Measurements from ENCODE around the gene CHMP2A.
A peak's percentile ranks its signal among the peaks of the same experiment; 100 is the strongest.
"Not testable (repeated sequence)": the region's sequence is repeated elsewhere in the genome, so short reads cannot be mapped to it uniquely, and the experiment has no call there.

CHMP2A gene

GRCh38 chr19:58544591-58545285, 10.2 kb downstream of the CHMP2A start:
- H3K27me3 Mint-ChIP-seq, result peaks cover 44% of the 10 kb centered on the region
- CTCF ChIA-PET, result interaction anchor here (1.0 to 1.7 kb wide), 2 partner anchors 31 kb away, joined by 4 to 6 read pairs; no protein-coding TSS in a partner anchor
- peak overlapping the region; percentile 97 for H3K27ac Mint-ChIP-seq
- H3K36me3 Mint-ChIP-seq, result peaks cover 37% of the 10 kb centered on the region
- H3K9me3 Mint-ChIP-seq, result no peaks in the 10 kb centered on the region
- H3K4me1 Mint-ChIP-seq, result peaks cover 42% of the 10 kb centered on the region
- peak; percentile 59 for DNase-seq
- H3K4me3 Mint-ChIP-seq, result peak overlapping the region; percentile 97

DNA sequence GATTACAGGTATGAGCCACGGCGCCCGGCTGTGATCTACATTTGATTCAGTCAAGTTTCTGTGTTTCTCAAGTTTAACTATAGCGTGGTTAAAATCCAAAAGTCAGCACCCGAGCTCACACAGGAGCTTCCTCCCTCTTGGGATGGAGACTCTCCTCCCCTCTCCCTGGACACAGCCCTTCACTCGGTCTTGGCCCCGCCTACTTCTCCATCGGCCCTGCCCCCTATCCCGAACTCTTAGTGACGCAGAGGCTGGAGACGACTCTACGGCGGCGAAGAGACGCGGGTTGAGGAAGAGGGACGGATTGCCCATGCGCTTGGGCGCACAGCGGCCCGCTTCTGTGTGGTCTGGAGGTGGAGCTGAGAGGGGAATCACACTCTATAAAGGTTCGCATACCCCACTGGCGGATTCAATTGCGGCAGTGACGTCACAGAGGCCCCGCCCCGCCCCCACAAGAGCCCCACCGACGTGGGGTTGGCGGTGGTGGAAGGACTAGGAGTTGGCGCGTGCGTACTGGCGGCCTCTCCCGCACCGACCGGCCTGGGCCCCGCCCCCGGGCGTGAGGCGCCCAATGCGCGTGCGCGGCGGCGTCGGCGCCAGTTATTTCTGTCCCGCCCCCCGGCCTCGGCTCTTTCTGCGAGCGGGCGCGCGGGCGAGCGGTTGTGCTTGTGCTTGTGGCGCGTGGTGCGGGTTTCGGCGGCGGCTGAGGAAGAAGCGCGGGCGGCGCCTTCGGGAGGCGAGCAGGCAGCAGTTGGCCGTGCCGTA, 10.9 kb downstream of the CHMP2A start, which contains the start of gene TRIM28:
Gene TRIM28, plus strand, starts transcription at position 239 of the 765 bp plus-strand sequence. CDS start 694 bp downstream, outside the sequence.
- H3K36me3 Mint-ChIP-seq, result peaks cover 34% of the 10 kb centered on the region

GRCh38 chr19:58542641-58543372, 12.1 kb downstream of the CHMP2A start:
- not testable (repeated sequence) for H3K9me3 Mint-ChIP-seq
- peak overlapping the region; percentile 31 for H3K4me3 Mint-ChIP-seq

More for the DNA sequence above, 10.9 kb downstream of the CHMP2A start, which contains the start of gene TRIM28:
- H3K27me3 Mint-ChIP-seq, result peaks cover 52% of the 10 kb centered on the region
- H3K4me3 Mint-ChIP-seq, result peak within 1 kb of the TSS; percentile 97
- CTCF ChIA-PET, result interaction anchor here (1.0 to 1.7 kb wide), 4 partner anchors 24 to 37 kb away, joined by 4 to 8 read pairs (median 5); partner anchors contain the start of gene ZBTB45
- peaks cover 48% of the 10 kb centered on the region for H3K4me1 Mint-ChIP-seq
- peak within 1 kb of the TSS; percentile 97 for H3K27ac Mint-ChIP-seq
- peak; percentile 100 for DNase-seq
- no peaks in the 10 kb centered on the region for H3K9me3 Mint-ChIP-seq

DNA sequence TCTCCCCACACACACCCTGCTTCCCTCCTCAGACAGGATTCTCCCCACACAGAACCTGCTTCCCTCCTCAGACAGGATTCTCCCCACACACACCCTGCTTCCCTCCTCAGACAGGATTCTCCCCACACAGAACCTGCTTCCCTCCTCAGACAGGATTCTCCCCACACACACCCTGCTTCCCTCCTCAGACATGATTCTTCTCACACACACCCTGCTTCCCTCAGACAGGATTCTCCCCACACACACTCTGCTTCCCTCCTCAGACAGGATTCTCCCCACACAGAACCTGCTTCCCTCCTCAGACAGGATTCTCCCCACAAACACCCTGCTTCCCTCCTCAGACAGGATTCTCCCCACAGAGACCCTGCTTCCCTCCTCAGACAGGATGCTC, 15.7 kb downstream of the CHMP2A start:
- CTCF ChIA-PET, DNase-seq, H3K27ac Mint-ChIP-seq, H3K4me3 Mint-ChIP-seq, H3K9me3 Mint-ChIP-seq, H3K36me3 Mint-ChIP-seq: not testable (repeated sequence)
- Mint-ChIP-seq H3K27me3 (peaks cover 67% of the 10 kb centered on the region), H3K4me1 (peaks cover 34% of the 10 kb centered on the region)

More at GRCh38 chr19:58542641-58543372, 12.1 kb downstream of the CHMP2A start:
- Mint-ChIP-seq H3K27ac (peak overlapping the region; percentile 33), H3K4me1 (peaks cover 53% of the 10 kb centered on the region), H3K27me3 (peaks cover 64% of the 10 kb centered on the region), H3K36me3 (peaks cover 28% of the 10 kb centered on the region)
- DNase-seq, result not testable (repeated sequence)
- CTCF ChIA-PET, result interaction anchor here (1.1 to 1.7 kb wide), 2 partner anchors 29 to 39 kb away, joined by 4 to 6 read pairs; no protein-coding TSS in a partner anchor

DNA sequence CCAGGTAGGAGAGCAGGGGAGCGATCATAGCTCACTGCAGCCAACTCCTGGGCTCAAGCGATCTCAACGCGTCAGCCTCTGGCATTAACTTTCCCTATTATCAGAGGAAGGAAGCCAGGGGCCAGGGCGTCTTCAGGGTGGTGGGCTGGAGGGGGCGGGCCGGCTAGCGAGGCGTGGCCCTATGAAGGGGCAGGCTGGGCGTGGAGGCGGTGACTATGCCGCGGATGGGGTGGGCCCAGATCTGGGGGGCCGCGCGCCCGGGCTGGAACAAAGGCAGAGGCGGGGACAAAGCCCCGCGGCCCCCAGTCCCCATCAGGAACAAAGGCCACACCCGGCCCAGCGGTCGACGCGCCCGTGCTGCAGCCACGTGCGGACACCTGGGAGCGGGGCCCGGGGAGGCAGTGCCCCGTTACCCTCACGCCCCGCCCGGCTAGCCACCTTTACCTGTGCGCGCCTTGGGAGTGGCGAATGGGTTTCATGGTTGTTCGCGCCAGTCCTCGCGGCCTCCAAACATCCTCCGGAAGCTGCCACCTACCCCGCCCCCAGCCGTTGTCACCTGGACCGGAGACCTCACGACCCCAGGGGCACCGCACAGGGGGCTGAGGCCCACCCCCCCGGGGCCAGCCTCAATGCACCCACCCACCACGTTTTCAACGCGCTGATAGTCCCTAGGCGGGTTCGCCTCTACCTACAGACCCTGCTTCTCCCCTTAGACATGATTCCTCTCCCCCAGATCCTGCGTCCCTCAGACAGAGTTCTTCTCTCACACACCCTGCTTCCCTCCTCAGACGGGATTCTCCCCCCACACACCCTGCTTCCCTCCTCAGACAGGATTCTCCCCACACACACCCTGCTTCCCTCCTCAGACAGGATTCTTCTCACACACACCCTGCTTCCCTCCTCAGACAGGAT, 16.4 kb downstream of the CHMP2A start:
- Mint-ChIP-seq H3K27ac (peak overlapping the region; percentile 24), H3K4me3 (peak overlapping the region; percentile 70), H3K27me3 (peaks cover 60% of the 10 kb centered on the region), H3K36me3 (no peaks in the 10 kb centered on the region), H3K4me1 (peaks cover 29% of the 10 kb centered on the region), H3K9me3 (no peaks in the 10 kb centered on the region)
- CTCF ChIA-PET, result no interaction called here
- DNase-seq, result peak; percentile 70

DNA sequence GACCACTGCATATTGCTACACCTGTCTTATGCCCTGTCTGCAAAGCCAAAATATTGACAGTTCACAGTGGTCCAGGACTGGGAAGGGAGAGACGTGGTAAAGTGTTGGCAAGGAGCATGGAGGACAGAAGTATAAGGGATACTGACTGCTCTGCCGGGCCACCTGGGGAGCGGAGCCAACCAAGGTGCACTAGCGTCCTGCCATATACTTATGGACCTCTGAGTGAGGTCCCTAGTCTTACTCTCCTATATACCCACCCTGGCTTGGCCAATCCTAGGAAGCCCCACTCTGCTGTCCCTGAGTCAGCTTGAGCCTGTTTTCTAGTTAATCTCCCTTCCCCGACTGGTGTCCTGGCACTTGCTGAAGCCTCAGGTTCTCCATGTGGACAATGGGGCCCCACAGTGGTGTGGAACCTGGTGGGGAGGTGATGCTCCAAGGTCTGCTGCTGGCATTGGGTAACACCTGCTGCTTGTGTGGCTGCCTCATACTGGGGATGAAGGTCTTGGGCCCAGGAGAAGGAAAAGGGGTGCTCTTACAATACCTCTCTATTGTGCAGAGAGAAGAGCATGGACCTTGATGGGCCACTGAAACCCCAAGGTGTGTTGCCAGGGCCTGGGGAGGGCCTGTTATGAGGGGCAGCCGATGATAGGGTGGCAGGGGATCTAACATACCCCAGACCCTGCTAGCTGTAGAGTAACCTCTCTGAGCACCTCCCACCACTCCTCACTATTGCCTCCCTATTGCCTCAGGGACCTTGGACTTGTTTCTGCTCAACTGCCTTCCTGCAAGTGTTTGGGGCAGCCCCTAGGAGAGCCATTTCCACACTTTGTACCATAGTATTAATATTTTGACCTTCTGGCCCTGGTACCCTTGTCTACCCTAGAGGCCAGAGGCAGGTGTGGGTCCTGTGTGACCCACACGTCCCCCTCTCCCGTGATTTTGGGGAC, 17.8 kb downstream of the CHMP2A start:
- H3K27ac Mint-ChIP-seq, result peak overlapping the region; percentile 14
- no peak for DNase-seq
- no peaks in the 10 kb centered on the region for H3K36me3 Mint-ChIP-seq
- no peak overlapping the region for H3K4me3 Mint-ChIP-seq
- peaks cover 23% of the 10 kb centered on the region for H3K4me1 Mint-ChIP-seq
- CTCF ChIA-PET, result no interaction called here
- H3K27me3 Mint-ChIP-seq, result peaks cover 54% of the 10 kb centered on the region
- no peaks in the 10 kb centered on the region for H3K9me3 Mint-ChIP-seq

DNA sequence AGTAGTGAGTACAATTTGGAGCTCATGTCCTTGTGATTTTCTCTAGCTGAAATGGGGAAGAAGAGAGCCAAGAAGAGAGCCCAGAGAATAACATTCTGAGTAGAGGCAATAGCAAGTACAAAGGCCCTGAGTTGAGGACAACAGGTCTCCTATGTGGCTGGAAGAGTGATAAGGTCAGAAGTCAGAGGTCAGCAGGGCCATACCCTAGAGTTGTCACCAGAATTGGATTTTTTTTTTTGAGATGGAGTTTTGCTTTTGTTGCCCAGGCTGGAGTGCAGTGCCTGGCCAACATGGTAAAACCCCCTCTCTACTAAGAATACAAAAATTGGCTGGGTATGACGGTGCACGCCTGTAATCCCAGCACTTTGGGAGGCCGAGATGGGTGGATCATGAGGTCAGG, 19.0 kb downstream of the CHMP2A start:
- peaks cover 53% of the 10 kb centered on the region for H3K27me3 Mint-ChIP-seq
- no peak for DNase-seq
- CTCF ChIA-PET, result interaction anchor here (0.6 kb wide), 1 partner anchor 108 kb away, joined by 4 read pairs; no protein-coding TSS in a partner anchor
- H3K4me1 Mint-ChIP-seq, result peaks cover 23% of the 10 kb centered on the region
- H3K9me3 Mint-ChIP-seq, result no peaks in the 10 kb centered on the region
- no peaks in the 10 kb centered on the region for H3K36me3 Mint-ChIP-seq
- no peak overlapping the region for H3K27ac Mint-ChIP-seq
- H3K4me3 Mint-ChIP-seq, result no peak overlapping the region

DNA sequence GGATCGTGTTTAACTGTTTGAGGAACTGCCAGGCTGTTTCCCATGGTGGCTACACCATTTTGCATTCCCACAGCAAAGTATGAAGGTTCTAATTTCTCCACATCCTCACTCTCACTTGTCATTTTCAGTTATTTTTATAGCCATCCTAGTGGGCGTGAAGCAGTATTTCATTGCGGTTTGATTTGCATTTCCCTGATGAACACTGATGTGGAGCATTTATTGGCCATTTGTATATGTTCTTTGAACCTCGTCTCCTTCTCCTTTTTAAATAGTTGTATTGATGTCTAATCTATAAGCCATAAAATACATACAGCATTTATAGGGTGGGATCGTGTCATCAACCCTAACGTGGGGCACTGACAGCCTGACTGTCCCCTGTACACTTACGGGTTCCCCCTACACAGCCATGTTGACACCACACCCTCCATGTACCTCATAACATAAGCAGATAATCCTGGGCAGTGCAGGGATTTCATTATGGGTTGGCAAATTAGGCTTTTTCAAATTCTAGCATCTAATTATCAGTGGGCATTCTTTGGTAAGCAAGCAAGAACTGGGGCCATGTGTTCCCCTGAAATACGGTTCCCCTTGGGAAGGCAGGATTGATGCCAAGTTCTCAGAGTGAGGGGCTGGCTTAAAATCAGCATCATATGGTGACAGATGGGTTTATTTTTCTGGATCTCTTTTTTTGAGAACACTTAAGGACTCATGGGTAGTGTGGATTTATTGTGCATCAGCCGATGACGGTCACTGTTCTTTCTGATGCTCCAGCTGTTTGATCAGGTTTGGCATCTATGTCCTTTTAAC, 23.7 kb downstream of the CHMP2A start:
- CTCF ChIA-PET, result interaction anchor here (1.6 kb wide), 1 partner anchor 12 kb away, joined by 6 read pairs; the partner anchor contains the start of gene ZBTB45
- peaks cover 20% of the 10 kb centered on the region for H3K27me3 Mint-ChIP-seq
- no peaks in the 10 kb centered on the region for H3K4me1 Mint-ChIP-seq
- no peak overlapping the region for H3K4me3 Mint-ChIP-seq
- H3K27ac Mint-ChIP-seq, result no peak overlapping the region
- DNase-seq, result no peak
- H3K9me3 Mint-ChIP-seq, result no peaks in the 10 kb centered on the region
- no peaks in the 10 kb centered on the region for H3K36me3 Mint-ChIP-seq

DNA sequence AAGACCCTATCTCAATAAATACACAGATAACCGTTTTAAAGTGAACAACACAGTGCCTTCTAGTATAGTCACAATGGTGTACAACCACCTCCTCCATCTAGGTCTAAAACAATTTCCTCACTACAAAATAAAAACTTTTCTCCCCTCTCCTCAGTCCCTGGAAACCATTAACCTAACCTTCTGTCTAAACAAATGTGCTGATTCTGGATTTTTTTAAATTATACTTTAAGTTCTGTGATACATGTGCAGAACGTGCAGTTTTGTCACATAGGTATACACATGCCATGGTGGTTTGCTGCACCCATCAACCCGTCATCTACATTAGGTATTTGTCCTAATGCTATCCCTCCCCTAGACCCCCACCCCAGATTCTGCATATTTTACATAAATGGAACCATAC, 25.5 kb downstream of the CHMP2A start:
- DNase-seq, result no peak
- Mint-ChIP-seq H3K27ac (no peak overlapping the region), H3K27me3 (peaks cover 20% of the 10 kb centered on the region), H3K9me3 (no peaks in the 10 kb centered on the region), H3K36me3 (no peaks in the 10 kb centered on the region), H3K4me1 (no peaks in the 10 kb centered on the region), H3K4me3 (no peak overlapping the region)
- CTCF ChIA-PET, result interaction anchor here (2.7 kb wide), 1 partner anchor 10 kb away, joined by 13 read pairs; the partner anchor contains the start of gene ZBTB45

DNA sequence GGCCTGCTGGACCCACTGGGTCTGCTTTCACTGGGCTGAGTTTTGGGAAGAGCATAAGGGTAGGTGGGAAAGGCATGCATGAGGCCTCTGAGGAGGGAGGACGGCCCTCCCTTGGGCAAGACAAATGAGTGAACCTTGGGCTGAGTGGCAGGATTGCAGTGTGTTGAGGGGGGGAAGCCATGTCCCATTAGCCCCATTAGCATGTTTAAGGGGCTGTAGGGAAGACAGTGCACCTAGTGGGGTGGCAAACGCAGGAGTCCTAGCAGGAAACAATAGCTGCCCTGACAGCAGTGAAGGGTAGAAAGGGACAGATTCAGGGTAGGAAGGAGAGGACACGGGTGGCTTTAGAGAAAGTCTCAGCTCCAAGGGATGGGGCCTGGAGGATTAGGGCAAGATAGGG, 32.2 kb downstream of the CHMP2A start:
- no peak overlapping the region for H3K4me3 Mint-ChIP-seq
- H3K27ac Mint-ChIP-seq, result no peak overlapping the region

DNA sequence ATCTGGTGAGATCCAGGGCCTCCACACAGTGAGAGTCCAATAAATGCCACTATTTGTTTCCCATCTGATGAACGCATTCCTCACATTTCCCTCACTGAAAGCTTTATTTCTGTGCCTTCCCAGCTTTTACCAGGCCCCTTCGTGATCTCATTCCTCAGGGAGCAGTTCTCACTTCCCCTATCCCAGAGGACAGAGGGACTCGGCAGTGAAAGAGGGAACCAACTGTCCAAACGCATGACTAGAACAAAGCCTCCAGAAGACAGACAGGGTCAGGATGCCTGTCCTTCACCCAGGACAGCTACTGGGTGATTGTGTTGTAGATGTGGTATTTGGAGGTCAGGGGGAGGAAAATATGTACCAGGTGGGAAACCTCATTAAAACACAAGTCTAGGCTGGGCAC, 33.3 kb downstream of the CHMP2A start:
- Mint-ChIP-seq H3K27me3 (peaks cover 6% of the 10 kb centered on the region), H3K4me1 (peaks cover 31% of the 10 kb centered on the region), H3K4me3 (no peak overlapping the region), H3K9me3 (no peaks in the 10 kb centered on the region), H3K36me3 (peaks cover 7% of the 10 kb centered on the region), H3K27ac (no peak overlapping the region)
- no peak for DNase-seq
- CTCF ChIA-PET, result interaction anchor here (1.2 to 7.4 kb wide), 2 partner anchors 31 to 58 kb away, joined by 3 to 109 read pairs; no protein-coding TSS in a partner anchor

More for the DNA sequence above, 32.2 kb downstream of the CHMP2A start:
- no peak for DNase-seq
- Mint-ChIP-seq H3K36me3 (peaks cover 7% of the 10 kb centered on the region), H3K27me3 (peaks cover 6% of the 10 kb centered on the region), H3K9me3 (no peaks in the 10 kb centered on the region), H3K4me1 (peaks cover 26% of the 10 kb centered on the region)
- CTCF ChIA-PET, result interaction anchor here (1.1 to 7.4 kb wide), 2 partner anchors 57 to 58 kb away, joined by 3 to 109 read pairs; no protein-coding TSS in a partner anchor
